ENCODE results near the gene LRRC8D. TPM values are rescaled to one million over a fixed set of nuclear protein-coding genes. Genes with fewer than 3 reads are reported as not detected.

The LRRC8D gene
- total and polyA plus RNA-seq, 2 donors from 2014 or later = 16.3 to 36.6 TPM

- Histone ChIP-seq H3K27ac (ENCODE audit: low read depth in 2 of 2, low read length in 2 of 2) (no peak overlapping the region), H3K4me1 (ENCODE audit: control insufficient read depth in 2 of 3, insufficient read depth in 2 of 3, low read depth in 1 of 3, low read length in 3 of 3) (no peaks in the 10 kb centered on the region), H3K36me3 (ENCODE audit: control insufficient read depth in 2 of 3, insufficient read depth in 3 of 3, low read length in 3 of 3) (no peaks in the 10 kb centered on the region), H3K27me3 (ENCODE audit: control insufficient read depth, insufficient read depth, low read length) (no peaks in the 10 kb centered on the region), H3K9me3 (ENCODE audit: control insufficient read depth in 2 of 3, insufficient read depth in 1 of 3, low read length in 3 of 3) (no peaks in the 10 kb centered on the region), H3K4me3 (ENCODE audit: low read length in 3 of 3) (no peak overlapping the region), H3K9ac (ENCODE audit: low read length in 3 of 3) (no peak overlapping the region)
- DNase-seq = no peak
- intact Hi-C loops (cut with DNase I) = no loop called here
- no peak for FAIRE-seq
- TF ChIP-seq CTCF (IDR thresholded peaks at IDR 0.05; ENCODE audit: borderline replicate concordance, extremely low read depth, insufficient read depth) = no peak
Observed at GRCh38 chr1:89896105-89896942, 75.5 kb downstream of the LRRC8D start.

- H3K9ac ChIP-seq (ENCODE audit: low read length in 3 of 3) = no peak overlapping the region
- no peak for FAIRE-seq
- intact Hi-C loops (cut with DNase I) = no loop called here
Observed at GRCh38 chr1:89897347-89898133, 76.7 kb downstream of the LRRC8D start.

GRCh38 chr1:89898150-89898549 lies 77.3 kb downstream of the LRRC8D start:
- Histone ChIP-seq H3K4me3 (ENCODE audit: low read length in 3 of 3) (no peak overlapping the region), H3K27me3 (ENCODE audit: control insufficient read depth, insufficient read depth, low read length) (no peaks in the 10 kb centered on the region), H3K9me3 (ENCODE audit: control insufficient read depth in 2 of 3, insufficient read depth in 1 of 3, low read length in 3 of 3) (no peaks in the 10 kb centered on the region), H3K4me1 (ENCODE audit: control insufficient read depth in 2 of 3, insufficient read depth in 2 of 3, low read depth in 1 of 3, low read length in 3 of 3) (no peaks in the 10 kb centered on the region), H3K36me3 (ENCODE audit: control insufficient read depth in 2 of 3, insufficient read depth in 3 of 3, low read length in 3 of 3) (peaks cover 0 to 2% (median 0%) of the 10 kb centered on the region in 3 donors), H3K27ac (ENCODE audit: low read depth in 2 of 2, low read length in 2 of 2) (no peak overlapping the region), H3K9ac (ENCODE audit: low read length in 3 of 3) (no peak overlapping the region)
- TF ChIP-seq CTCF (IDR thresholded peaks at IDR 0.05; ENCODE audit: borderline replicate concordance, extremely low read depth, insufficient read depth) = no peak
- FAIRE-seq = no peak
- no peak for DNase-seq
- intact Hi-C loops (cut with DNase I) = no loop called here

More at GRCh38 chr1:89897347-89898133, 76.7 kb downstream of the LRRC8D start:
- Histone ChIP-seq H3K4me1 (ENCODE audit: control insufficient read depth in 2 of 3, insufficient read depth in 2 of 3, low read depth in 1 of 3, low read length in 3 of 3) (no peaks in the 10 kb centered on the region), H3K27ac (ENCODE audit: low read depth in 2 of 2, low read length in 2 of 2) (no peak overlapping the region), H3K4me3 (ENCODE audit: low read length in 3 of 3) (no peak overlapping the region), H3K9me3 (ENCODE audit: control insufficient read depth in 2 of 3, insufficient read depth in 1 of 3, low read length in 3 of 3) (no peaks in the 10 kb centered on the region), H3K36me3 (ENCODE audit: control insufficient read depth in 2 of 3, insufficient read depth in 3 of 3, low read length in 3 of 3) (no peaks in the 10 kb centered on the region), H3K27me3 (ENCODE audit: control insufficient read depth, insufficient read depth, low read length) (no peaks in the 10 kb centered on the region)
- no peak for DNase-seq
- no peak for TF ChIP-seq CTCF (IDR thresholded peaks at IDR 0.05; ENCODE audit: borderline replicate concordance, extremely low read depth, insufficient read depth)

All from kidney (tissue), 14 donors.